NCI-H2227 (cell line): Measurements from ENCODE around the gene GRXCR1.

Experiments used
- DNase-seq: peaks from one replicate; lab custom pipeline; 2025; ENCODE audit not compliant: unreplicated experiment; lab: John Stamatoyannopoulos, UW

Gene GRXCR1

DNA sequence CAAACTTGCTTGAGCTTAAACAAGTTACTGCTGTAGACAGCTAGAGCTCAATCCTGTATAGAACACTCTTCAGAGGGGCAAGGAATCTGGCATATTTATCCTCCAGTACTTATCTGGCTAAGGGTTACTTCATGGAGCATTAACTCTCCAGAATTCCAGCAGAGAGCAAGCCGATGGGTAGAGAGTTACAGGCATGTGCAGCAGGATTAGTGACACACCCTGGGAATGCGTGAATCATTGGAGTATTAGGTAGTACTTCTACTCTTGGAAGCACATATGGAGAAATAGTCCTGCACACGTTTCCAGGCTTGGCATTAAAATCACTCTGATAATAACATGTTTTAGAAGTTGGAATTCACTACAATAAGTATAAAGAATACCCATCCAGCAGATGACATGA, 35.4 kb downstream of the GRXCR1 start:
- DNase-seq, result no peak

DNA sequence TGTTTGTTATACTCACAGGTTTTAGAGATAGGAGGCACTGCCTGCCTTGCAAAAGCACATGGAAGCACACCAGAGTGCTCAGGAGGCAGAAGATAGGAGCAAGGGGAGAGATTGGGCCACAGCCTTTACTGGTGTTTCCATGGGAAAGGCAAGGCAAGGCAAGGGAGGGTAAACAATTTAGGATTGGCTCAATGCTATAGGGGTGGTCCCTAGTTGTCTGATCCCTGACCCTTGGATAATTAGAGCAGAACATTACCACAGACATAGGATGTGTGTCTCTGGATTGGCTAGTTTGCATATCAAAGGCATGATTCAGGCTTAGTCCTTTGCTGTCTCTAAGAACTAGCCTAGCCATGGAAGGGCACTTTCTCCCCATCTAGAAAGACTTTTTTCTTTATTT, 36.1 kb downstream of the GRXCR1 start:
- DNase-seq, result no peak

DNA sequence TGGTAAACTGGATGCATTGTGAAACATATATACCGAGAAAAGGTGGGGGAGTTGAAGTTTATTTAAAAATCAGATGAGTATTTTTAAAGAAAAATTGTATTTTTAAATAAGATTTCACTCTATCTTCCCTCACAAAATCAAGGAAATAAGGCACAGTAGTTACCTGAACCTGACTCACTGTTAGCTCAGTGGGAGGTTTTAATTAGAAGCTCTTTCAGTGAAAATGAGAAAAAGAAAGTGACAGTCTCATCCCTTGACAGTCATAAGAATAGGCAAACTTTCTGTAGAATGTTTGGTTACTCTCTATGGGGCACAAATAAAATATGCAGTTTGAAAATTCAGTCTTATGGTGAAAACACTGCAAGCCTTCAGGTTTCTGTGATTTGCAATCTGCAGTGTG, 49.7 kb downstream of the GRXCR1 start:
- no peak for DNase-seq

DNA sequence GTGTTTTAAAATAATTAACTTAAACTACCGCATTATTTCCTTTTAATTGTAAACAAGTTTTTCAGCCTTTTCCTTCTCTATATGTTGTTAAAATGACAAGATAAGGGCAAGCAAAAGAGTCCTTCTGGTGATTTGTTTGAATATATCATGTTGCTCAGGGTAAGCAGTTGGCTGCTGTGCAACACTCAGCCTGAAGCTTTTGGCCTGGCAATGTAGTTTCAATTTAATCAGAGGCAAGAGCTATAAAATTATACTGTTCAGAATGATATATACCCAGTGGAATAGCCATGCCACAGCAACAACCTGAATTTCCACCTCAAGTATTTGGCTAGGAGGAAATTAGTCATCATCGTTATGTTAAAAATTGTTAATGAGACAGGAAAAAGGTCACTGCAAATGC, 53.4 kb downstream of the GRXCR1 start:
- DNase-seq, result no peak

DNA sequence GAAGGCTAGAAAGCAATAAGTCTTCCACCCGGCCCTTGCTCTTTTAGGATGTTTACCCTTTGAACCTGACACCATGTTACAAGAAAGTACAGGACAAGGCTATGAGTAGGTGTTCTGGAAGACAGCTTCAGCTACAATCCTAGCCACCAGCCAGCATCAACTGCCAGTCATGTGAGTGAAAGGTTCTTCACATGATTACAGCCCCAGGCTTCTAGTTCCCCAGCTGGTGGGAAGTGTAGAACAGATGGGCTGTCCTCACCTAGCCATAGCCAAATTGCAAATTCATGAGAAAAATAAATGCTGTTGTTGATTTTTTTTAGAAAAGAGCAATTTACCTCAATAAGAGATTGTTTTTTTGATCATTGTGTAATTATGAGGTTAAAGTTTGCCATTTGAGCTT, 60.8 kb downstream of the GRXCR1 start:
- no peak for DNase-seq

DNA sequence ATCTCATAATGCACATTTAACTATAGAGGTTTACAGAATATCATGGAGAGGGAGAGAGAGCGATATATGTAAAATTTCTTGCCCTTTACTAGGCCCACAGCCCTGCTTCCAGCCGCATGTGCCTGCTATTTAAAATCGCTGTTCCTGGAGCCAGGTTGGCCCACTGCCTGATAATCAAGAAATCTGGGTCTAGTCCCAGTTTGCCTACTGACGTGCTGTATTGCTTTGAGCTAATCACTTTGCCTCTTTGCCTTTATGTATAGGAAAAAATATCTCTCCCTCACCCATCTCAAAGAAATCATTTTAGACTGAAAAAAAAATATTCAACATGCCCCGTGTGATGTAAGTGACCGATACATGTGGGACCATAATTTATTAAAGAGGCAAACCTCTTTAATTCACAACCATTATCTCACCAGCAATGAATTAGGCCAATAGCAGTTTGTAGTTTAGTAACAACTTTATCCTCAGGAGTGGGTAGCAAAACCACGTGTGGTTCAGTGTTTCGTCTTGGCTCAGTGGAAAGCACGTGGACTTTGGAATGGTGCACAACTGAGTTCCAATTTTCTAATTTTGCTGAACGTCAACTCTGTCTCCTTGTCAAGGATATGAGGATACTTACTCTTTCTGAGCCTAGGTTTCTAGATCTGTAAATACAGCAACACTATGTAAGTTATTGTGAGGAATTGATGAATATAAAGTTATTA, 62.6 kb downstream of the GRXCR1 start:
- DNase-seq, result no peak

DNA sequence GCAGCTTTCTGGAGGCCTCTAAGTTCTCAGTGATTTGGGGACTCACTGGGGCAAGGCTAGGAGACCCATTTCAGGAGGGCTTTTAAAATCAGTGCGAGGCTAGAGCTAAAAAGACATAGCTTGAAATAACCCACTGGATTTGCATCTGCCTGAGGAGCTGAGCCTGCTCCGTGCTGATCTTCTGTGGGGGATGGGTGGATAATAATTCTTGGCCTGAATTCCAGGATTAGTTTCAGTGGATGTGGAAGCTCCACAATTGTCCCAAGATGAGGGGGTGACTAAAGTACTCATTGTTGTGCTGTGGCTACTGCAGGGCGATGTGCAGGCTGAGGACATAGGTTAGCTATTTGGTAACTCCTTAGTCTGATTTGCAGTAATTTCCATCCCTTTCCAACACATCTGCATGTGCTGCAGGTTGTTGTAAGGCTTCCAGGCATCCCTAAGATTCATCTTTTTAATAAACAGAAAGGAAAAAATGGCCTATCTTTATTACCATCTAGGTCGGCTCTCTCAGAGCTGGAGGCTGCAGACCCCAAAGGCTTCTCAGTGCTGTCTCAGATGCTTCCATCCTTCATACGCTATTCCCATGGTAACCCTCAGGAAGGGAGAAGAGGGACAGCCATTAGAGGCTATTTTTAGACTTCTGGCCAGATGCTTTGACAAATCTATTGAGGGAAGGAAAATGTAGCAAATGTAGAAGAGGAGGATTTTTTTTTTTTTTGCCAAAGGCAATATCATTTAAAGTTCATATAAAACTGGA, 63.4 kb downstream of the GRXCR1 start:
- DNase-seq, result no peak

DNA sequence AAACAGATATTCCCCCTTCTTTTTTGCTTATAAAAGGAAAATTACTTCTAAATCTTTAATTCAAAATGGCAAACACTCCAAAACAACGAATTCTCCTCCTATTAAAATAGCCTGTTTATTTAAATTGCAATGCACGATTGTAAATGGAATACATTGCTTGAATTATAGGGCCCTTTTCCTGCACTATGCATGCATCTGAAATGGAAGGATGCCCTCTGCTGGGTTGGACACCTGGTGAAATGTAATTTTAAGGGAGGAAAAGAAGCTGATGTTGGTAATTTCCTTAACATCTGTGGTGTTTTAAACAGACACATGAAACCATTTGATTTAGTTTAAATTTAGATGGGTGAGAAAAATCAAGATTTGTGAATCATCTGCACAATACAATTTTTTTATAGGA, 72.8 kb downstream of the GRXCR1 start:
- DNase-seq, result no peak

DNA sequence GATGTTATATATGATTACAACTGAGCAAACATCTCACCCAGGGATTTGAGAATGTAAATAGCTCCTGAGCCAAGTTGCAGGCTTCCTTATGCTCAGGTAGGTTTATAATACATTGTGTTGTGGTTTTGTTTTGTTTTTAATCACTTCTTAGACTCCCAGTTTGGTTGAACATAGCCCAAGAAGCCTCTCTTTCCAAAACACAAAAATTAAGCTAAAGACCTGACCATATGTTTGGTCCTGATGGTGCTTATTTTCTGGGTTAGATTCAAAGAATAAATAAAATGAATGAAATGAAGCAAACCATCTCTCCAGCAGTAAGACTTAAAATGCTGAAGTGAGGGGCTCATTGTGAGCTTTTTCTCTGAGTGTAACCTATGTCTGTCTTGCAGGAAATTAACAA, 93.5 kb downstream of the GRXCR1 start:
- no peak for DNase-seq

DNA sequence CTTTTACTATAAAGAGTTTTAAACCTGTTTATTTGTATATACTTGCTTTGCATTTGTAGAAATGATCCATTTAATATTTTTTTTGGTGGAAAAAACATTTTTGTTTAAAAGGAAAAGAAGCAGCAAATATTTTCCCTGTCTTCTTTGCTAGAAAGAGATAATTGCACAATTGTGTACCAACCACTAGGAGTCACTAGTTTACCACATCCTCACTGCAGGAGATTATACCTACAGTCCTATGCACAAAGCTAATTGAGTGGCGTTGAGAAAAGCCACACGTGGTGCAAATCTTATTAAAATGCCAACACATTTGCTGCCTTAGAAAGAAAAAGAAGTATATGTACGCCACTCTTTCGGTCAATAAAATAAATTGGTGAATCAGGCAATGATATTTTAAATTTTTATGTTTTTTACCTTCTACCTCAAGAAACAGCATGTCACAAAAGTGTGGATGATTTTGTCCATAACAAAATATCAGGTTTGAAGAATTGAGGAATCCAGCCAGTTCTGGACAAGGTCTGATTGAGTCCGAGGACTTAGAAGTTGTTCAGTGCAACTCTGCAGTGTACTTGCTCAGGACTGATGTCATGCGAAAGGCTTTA, 102.9 kb downstream of the GRXCR1 start:
- no peak for DNase-seq

DNA sequence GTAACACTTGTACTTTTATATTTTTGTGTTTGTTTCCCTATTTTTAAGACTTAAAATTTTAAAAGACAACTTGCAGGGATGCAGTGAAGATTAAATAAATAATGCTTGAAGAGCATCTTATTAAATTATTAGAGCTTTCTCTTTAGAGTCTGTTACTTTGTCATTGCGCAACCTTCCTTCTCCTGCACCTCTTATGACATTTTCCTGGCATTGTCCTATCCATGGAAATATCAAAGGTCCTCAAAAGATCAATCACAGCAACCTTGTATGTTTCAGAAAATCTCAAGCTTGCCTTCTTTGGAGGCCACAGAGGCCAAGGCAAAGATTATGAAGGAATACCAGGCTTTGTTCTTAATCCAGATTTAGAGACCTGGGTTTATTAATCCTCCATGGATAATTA, 116.3 kb downstream of the GRXCR1 start:
- no peak for DNase-seq

DNA sequence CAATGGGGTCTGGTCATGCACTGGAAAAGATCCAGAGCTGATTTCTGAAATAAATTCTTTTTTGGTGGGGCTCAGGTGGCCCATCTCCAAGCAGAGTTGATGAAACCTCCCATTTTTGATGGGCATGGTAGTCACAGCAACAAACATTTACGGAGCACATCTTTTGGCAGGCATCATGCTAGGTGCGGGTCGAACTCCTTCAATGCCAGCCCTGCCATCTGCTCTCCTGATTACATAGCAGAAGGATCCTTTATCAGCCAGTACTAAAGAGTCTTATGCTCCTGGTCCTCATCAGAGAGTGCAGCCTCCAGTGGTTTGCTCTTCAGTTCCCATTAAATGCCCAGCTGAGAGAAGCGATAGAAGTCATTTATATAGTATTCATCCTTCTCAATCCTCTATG, 121.7 kb downstream of the GRXCR1 start:
- no peak for DNase-seq

DNA sequence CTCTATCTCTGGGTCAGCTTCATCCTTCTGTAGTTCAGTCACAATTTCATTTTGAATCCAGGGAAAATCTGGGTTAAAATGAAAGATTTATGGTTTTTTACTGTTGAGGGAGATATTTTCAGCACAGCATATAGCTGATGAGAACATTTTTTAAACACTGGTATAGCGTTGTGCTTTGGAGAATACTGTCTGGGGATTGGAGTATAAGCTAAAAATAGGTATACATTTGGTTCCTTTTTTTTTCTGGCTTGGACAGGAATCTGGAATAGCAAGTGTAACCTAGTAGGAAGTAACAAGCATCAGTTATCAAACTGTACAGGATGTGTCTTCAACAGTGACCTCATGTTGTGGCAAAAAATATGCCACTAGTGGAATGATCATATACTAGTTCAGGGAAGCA, 149.1 kb downstream of the GRXCR1 start:
- no peak for DNase-seq

DNA sequence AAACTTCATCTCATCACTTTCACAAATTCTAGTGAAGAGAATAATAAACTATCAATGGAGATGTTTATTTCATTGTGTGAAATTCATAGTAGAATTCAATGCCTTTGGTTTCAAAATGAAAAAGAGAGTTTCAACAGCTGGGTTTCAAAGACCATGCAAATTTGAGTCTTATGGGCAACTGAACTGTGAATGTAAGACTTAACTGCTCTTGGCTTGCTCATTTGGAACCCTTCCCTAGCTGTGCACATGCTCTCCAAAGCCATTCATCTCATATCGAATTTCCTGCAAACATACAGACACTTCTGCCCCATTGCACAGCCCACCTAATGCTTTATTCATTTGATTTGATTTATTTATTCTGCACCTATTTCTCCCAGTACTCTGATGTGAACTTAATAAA, 154.5 kb downstream of the GRXCR1 start:
- DNase-seq, result no peak

DNA sequence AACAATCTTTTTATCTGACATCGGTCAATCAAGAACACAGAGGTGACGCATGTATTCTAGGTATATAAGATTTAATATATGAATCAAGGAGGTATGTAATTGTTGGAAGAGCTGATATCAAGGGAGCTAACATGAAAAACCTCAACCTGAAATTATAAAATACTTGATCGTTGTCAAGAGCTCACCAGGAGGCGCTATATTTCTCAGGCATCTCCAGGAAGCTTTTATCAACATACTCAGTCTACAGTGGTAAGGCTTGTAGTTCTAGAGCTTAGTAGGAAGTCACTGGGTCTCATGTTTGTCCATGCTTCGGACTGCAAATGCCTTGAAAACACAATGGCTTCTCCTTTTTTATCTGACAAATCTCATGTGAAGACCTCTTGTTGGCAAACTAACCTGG, 156.1 kb downstream of the GRXCR1 start:
- DNase-seq, result no peak

DNA sequence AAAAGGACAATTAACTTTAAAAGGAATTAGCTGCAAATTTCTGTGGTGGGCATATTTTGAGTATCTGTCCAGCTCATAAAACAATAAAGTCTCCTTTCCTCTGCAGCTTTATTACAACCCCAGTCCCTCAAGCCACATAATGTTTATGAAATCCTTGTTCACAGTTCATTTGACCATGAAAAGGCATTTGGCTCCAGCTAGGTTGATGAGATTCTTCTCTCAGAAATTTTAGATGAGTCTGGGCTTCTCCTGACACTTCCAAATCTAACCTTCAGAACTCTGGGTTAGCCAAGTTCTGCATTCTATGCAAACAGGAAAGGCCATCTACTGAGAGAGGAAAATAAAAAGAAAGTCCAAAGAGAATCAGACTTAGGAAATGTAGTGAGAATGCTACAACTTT, 156.8 kb downstream of the GRXCR1 start:
- no peak for DNase-seq

DNA sequence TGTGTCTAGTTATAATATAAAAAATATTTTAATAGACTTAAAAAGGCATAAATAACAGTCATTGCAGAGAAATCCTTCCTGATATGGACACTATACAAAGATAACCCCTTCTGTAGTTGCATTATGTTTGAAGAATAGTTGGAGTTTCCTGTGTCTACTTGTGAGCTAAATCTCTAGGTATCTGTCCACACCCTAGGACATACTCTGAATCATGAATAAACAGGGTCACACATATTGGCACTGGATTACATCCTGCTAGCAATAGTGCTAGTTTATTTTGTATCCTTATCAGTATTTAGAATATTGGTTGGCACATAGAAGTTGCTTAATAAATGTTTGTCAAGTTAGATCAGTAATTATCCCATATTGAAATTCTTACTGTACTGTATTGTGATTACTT, 173.9 kb downstream of the GRXCR1 start:
- no peak for DNase-seq

DNA sequence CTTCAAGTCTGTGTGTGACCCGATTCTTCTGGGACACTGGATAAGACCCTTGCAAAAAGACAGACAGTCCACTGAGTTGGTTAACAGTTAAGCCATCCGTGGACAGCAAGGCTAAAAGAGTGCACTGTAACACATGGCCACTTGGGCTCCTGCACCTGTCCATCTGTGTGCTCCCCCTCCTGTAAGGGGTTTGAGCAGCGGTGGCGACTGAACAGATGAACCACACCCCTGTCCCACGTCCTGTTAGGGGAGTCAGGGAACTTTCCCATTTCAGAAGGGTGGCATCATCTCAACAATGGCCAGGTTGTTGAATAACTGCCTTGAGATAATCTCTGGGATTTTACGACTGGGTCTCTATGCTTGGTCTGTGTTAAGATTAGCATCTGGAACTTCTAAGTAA, 178.6 kb downstream of the GRXCR1 start:
- no peak for DNase-seq
